CD14-positive monocyte (primary cell): Measurements from ENCODE around the gene SMPD3. TPM values are rescaled to one million over a fixed set of nuclear protein-coding genes. Genes with fewer than 3 reads are reported as not detected.
A peak's percentile ranks its signal among the peaks of the same experiment; 100 is the strongest.

Experiments used
- DNase-seq, 3 donors: peaks; one replicate each; pipeline ENCODE4 v3.0.0-alpha.2; 2011 to 2022
- H2AFZ ChIP-seq: 2 replicates; pipeline ENCODE4 v1.6.0; 2012; ENCODE audit warnings: mild to moderate bottlenecking, low read depth, low read length, inconsistent platforms; ENCODE audit not compliant: insufficient read depth, poor library complexity, severe bottlenecking
- H3K27ac ChIP-seq, 2 donors: 1 replicate in 1 of 2; 2 replicates in 1 of 2; pipeline ENCODE4 v1.5.1; 2012 to 2013; ENCODE audit warnings: low read length in 2 of 2, control low read depth in 1 of 2, inconsistent platforms in 1 of 2, low read depth in 1 of 2, mild to moderate bottlenecking in 1 of 2
- H3K27me3 ChIP-seq, 2 donors: one replicate each; pipeline versions ENCODE4 v1.6.0 to v1.6.1; 2011 to 2013; ENCODE audit warnings: low read length in 2 of 2; ENCODE audit not compliant: control insufficient read depth in 2 of 2, insufficient read depth in 2 of 2
- H3K36me3 ChIP-seq, 2 donors: replicated peaks in 1 of 2; 1 replicate in 1 of 2; 2 replicates in 1 of 2; pipeline versions ENCODE4 v1.5.1 to v1.6.1; 2012 to 2013; ENCODE audit warnings: low read length in 2 of 2, control low read depth in 1 of 2, inconsistent platforms in 1 of 2, mild to moderate bottlenecking in 1 of 2; ENCODE audit not compliant: insufficient read depth in 2 of 2, control insufficient read depth in 1 of 2
- H3K4me1 ChIP-seq, 2 donors: 1 replicate in 1 of 2; 2 replicates in 1 of 2; pipeline versions ENCODE4 v1.5.1 to v1.6.1; 2012 to 2013; ENCODE audit warnings: low read length in 2 of 2, control low read depth in 1 of 2, inconsistent platforms in 1 of 2, mild to moderate bottlenecking in 1 of 2, moderate library complexity in 1 of 2; ENCODE audit not compliant: insufficient read depth in 2 of 2, control insufficient read depth in 1 of 2
- H3K4me2 ChIP-seq: replicated peaks from 2 replicates; pipeline ENCODE3; 2012; ENCODE audit warnings: low read length, moderate library complexity, mild to moderate bottlenecking; ENCODE audit not compliant: poor library complexity, severe bottlenecking; ENCODE audit errors: extremely low read depth
- H3K4me3 ChIP-seq, 3 experiments: fragments of 200-600 bp in 1 of 3; sonication (generic) in 1 of 3; replicated peaks in 1 of 3; 1 replicate in 2 of 3; 2 replicates in 1 of 3; pipeline ENCODE4 v1.5.1; 2011 to 2013; ENCODE audit warnings: low read length in 3 of 3, mild to moderate bottlenecking in 3 of 3, control low read depth in 2 of 3, low read depth in 2 of 3, inconsistent platforms in 1 of 3, moderate library complexity in 1 of 3
- H3K79me2 ChIP-seq: 2 replicates; pipeline ENCODE4 v1.6.0; 2012; ENCODE audit warnings: mild to moderate bottlenecking, control low read depth, inconsistent platforms, low read length, moderate library complexity; ENCODE audit not compliant: insufficient read depth
- H3K9ac ChIP-seq: 2 replicates; pipeline ENCODE4 v1.6.0; 2017; ENCODE audit warnings: low read length, mild to moderate bottlenecking; ENCODE audit not compliant: insufficient read depth, poor library complexity, severe bottlenecking
- H3K9me3 ChIP-seq, 2 donors: replicated peaks in 1 of 2; 1 replicate in 1 of 2; 2 replicates in 1 of 2; pipeline versions ENCODE4 v1.5.1 to v1.6.1; 2012 to 2013; ENCODE audit warnings: low read length in 2 of 2, control low read depth in 1 of 2; ENCODE audit not compliant: control insufficient read depth in 1 of 2, insufficient read depth in 1 of 2
- H4K20me1 ChIP-seq: 2 replicates; pipeline ENCODE4 v1.6.0; 2012; ENCODE audit warnings: mild to moderate bottlenecking, low read length, control low read depth, moderate library complexity; ENCODE audit not compliant: insufficient read depth
- H3K27ac Mint-ChIP-seq, 7 donors: one replicate each; pipeline ENCODE4 v1.8.0; 2020; ENCODE audit warnings: mild to moderate bottlenecking in 7 of 7, mixed read lengths in 7 of 7, moderate library complexity in 6 of 7, inconsistent platforms in 2 of 7
- H3K27me3 Mint-ChIP-seq, 3 donors: one replicate each; pipeline ENCODE4 v1.8.0; 2021 to 2022; ENCODE audit warnings: low read depth in 3 of 3, mild to moderate bottlenecking in 3 of 3, mixed read lengths in 3 of 3, moderate library complexity in 3 of 3, inconsistent platforms in 1 of 3
- H3K36me3 Mint-ChIP-seq, 2 donors: one replicate each; pipeline ENCODE4 v1.8.0; 2020; ENCODE audit warnings: mixed read lengths in 2 of 2, inconsistent platforms in 1 of 2, mild to moderate bottlenecking in 1 of 2
- H3K4me1 Mint-ChIP-seq: one replicate; pipeline ENCODE4 v1.8.0; 2020; ENCODE audit warnings: mild to moderate bottlenecking, mixed read lengths
- H3K4me3 Mint-ChIP-seq, 2 donors: one replicate each; pipeline ENCODE4 v1.8.0; 2020; ENCODE audit warnings: mild to moderate bottlenecking in 2 of 2, mixed read lengths in 2 of 2, moderate library complexity in 1 of 2
- H3K9me3 Mint-ChIP-seq, 7 donors: one replicate each; pipeline ENCODE4 v1.8.0; 2020 to 2022; ENCODE audit warnings: mixed read lengths in 7 of 7, mild to moderate bottlenecking in 6 of 7, moderate library complexity in 6 of 7, inconsistent platforms in 2 of 7
- CTCF ChIP-seq: fragments of 200-600 bp; IDR thresholded peaks from one replicate; pipeline ENCODE4 v1.8.0; 2022; ENCODE audit warnings: antibody characterized with exemption, mild to moderate bottlenecking
- WGBS: methylation state at CpG from one replicate; pipeline ENCODE4 v1.1.5; 2013; ENCODE audit warnings: missing lambda C conversion rate; ENCODE audit not compliant: insufficient coverage; 5-methylcytosine and 5-hydroxymethylcytosine counted together
- intact Hi-C, 2 donors: fragments of 100-400 bp; cut with micrococcal nuclease; formaldehyde crosslinking; loops; one replicate each; pipeline versions ENCODE4 v1.15.0 to v1.15.1; 2023
- polyA plus RNA-seq, 3 donors: library from polyadenylated mRNA; depleted of rRNA in 1 of 3; unstranded in 2 of 3; stranded (reverse) in 1 of 3; fragments of 300-500 nt in 2 of 3; fragments of >200 nt in 1 of 3; fragmentation: Illumina TruSeq in 2 of 3; gene quantifications; 1 replicate in 2 of 3; 2 replicates in 1 of 3; pipeline ENCODE4 v1.2.3, GENCODE V29; 2012 to 2021

The SMPD3 gene
- polyA plus RNA-seq, 3 donors, result 0.40 to 1.1 (median 0.51) TPM

- Histone ChIP-seq H3K27me3 (peaks cover 0 to 2% of the 10 kb centered on the region in 2 donors), H3K27ac (no peak overlapping the region), H3K79me2 (no peaks in the 10 kb centered on the region), H4K20me1 (no peaks in the 10 kb centered on the region), H3K9me3 (no peaks in the 10 kb centered on the region), H2AFZ (no peak overlapping the region), H3K4me1 (peaks cover 3 to 5% of the 10 kb centered on the region in 2 donors), H3K4me3 (no peak overlapping the region), H3K9ac (no peak overlapping the region), H3K4me2 (no peak overlapping the region), H3K36me3 (no peaks in the 10 kb centered on the region)
- Mint-ChIP-seq H3K9me3 (no peaks in the 10 kb centered on the region), H3K4me3 (no peak overlapping the region), H3K27me3 (peaks cover 7 to 25% (median 8%) of the 10 kb centered on the region in 3 donors), H3K36me3 (no peaks in the 10 kb centered on the region), H3K4me1 (peaks cover 7% of the 10 kb centered on the region), H3K27ac (no peak overlapping the region)
- intact Hi-C loops, result no loop called here
- no peak for DNase-seq
- TF ChIP-seq CTCF, result no peak
- WGBS, result 95% methylated on average over 11 of the region's 11 CpGs
Measured at GRCh38 chr16:68375801-68376536, 72.3 kb downstream of the SMPD3 start.

GRCh38 chr16:68374961-68375660 is 73.2 kb downstream of the SMPD3 start:
- H3K79me2 ChIP-seq, result no peaks in the 10 kb centered on the region
- Mint-ChIP-seq H3K9me3 (peaks cover 0 to 3% (median 0%) of the 10 kb centered on the region in 7 donors), H3K27ac (peak overlapping the region in 1 of 7 donors; percentile 19), H3K36me3 (no peaks in the 10 kb centered on the region), H3K4me1 (peaks cover 14% of the 10 kb centered on the region), H3K27me3 (peaks cover 7 to 26% (median 8%) of the 10 kb centered on the region in 3 donors), H3K4me3 (no peak overlapping the region)
- H4K20me1 ChIP-seq, result no peaks in the 10 kb centered on the region
- no peaks in the 10 kb centered on the region for H3K9me3 ChIP-seq
- 92% methylated on average over 7 of the region's 9 CpGs for WGBS
- H3K27ac ChIP-seq, result no peak overlapping the region
- no peak for TF ChIP-seq CTCF
- no peak overlapping the region for H3K9ac ChIP-seq
- peaks cover 11 to 13% of the 10 kb centered on the region in 2 donors for H3K4me1 ChIP-seq
- H2AFZ ChIP-seq, result no peak overlapping the region
- no peak overlapping the region for H3K4me3 ChIP-seq
- H3K27me3 ChIP-seq, result peaks cover 0 to 2% of the 10 kb centered on the region in 2 donors
- intact Hi-C loops, result no loop called here
- DNase-seq, result no peak
- no peaks in the 10 kb centered on the region for H3K36me3 ChIP-seq
- no peak overlapping the region for H3K4me2 ChIP-seq
